Brain microvascular endothelial cell (primary cell): ENCODE measurements around the gene PLA2G6.

ENCODE experiments used
- DNase-seq: peaks from one replicate; pipeline ENCODE4 v3.0.0-alpha.2; 2020
- H3K27ac ChIP-seq: fragments of 250-450 bp; sonication (Bioruptor Pico); 2 replicates; pipeline ENCODE4 v1.5.1; 2020; ENCODE audit warnings: mild to moderate bottlenecking, moderate library complexity
- H3K27me3 ChIP-seq: fragments of 250-450 bp; sonication (Bioruptor Pico); replicated peaks from 2 replicates; pipeline ENCODE4 v1.5.1; 2020; ENCODE audit warnings: mild to moderate bottlenecking
- H3K36me3 ChIP-seq: fragments of 250-450 bp; sonication (Bioruptor Pico); replicated peaks from 2 replicates; pipeline ENCODE4 v1.5.1; 2020; ENCODE audit warnings: mild to moderate bottlenecking
- H3K4me3 ChIP-seq: 2 replicates; pipeline ENCODE4 v1.5.1; 2011; ENCODE audit warnings: low read depth, mild to moderate bottlenecking, control low read depth, low read length, moderate library complexity
- in situ Hi-C: cut with HindIII; loops from 2 replicates; pipeline ENCODE4 v1.10.0; 2017; ENCODE audit warnings: low sequenced_read_pairs, low pct_ligation_motif_present
- TF ChIP-seq, protein P1 (sequence below): IDR thresholded peaks from 2 replicates; pipeline ENCODE4 v1.5.1; 2011; ENCODE audit warnings: low read depth, mild to moderate bottlenecking, moderate library complexity, low read length, control low read depth, inconsistent platforms; ENCODE audit errors: missing control alignments

PLA2G6 gene

DNA sequence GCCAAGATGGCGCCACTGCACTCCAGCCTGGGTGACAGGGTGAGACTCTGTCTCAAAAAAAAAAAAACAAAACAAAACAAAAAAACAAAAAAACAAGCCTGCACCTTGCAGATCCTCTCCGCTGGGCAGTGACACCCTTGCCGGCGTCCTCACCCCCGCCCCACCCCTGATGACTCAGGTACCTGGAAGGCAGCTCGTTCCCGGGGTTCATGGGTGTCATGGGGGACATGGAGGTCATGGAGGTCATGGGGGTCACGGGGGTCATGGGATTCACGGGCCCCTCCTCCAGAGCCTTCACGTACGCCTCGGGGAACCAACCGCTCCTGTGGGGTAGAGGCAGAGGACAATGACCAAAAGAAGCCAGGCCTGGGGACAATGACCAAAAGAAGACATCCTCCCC is 94.7 kb downstream of the PLA2G6 start:
- TF ChIP-seq, protein P1, sequence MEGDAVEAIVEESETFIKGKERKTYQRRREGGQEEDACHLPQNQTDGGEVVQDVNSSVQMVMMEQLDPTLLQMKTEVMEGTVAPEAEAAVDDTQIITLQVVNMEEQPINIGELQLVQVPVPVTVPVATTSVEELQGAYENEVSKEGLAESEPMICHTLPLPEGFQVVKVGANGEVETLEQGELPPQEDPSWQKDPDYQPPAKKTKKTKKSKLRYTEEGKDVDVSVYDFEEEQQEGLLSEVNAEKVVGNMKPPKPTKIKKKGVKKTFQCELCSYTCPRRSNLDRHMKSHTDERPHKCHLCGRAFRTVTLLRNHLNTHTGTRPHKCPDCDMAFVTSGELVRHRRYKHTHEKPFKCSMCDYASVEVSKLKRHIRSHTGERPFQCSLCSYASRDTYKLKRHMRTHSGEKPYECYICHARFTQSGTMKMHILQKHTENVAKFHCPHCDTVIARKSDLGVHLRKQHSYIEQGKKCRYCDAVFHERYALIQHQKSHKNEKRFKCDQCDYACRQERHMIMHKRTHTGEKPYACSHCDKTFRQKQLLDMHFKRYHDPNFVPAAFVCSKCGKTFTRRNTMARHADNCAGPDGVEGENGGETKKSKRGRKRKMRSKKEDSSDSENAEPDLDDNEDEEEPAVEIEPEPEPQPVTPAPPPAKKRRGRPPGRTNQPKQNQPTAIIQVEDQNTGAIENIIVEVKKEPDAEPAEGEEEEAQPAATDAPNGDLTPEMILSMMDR, result no peak
- H3K36me3 ChIP-seq, result no peaks in the 10 kb centered on the region
- in situ Hi-C loops, result loop anchor here (25.0 kb wide), 1 partner anchor 250 kb away; no protein-coding TSS in a partner anchor
- no peak overlapping the region for H3K4me3 ChIP-seq
- no peak for DNase-seq
- peaks cover 5% of the 10 kb centered on the region for H3K27me3 ChIP-seq
- no peak overlapping the region for H3K27ac ChIP-seq

DNA sequence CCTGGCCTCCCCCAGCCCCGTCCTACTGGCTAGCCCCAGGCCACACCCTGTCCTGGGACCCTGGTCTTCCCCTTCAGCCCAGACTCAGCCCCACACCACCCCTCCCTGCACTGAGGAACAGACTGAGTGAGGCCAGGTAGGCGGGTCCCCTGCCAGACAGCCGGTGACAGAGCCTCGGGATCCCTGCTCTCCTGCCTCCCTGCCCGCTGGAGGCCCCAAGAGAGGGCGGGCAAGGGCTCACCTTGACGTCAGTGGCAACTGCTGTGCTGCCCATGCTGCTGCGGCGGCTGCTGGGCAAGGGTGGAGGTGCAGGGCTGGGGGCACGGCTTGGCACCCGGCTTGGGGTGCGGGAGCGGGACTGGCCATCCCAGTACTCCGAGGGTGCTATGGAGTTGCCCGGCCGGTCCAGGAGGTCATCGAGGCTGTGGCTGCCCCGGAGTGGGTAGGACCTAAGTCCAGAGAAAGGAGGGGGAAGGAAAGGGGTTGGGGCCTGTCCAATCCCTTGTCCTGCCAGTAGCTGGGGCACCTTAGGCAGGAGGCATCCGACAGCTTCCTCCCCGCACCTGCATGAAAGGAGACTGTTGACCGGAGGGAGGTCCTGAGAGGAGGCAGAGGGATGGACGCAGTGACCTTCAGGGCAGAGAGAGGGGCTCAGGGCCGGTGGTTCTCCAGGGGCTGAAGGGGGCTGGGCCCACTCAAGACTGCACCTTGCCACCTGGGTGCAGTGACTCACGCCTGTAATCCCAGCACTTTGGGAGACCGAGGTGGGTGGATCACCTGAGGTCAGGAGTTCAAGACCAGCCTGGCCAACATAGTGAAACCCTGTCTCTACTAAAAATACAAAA is 95.4 kb downstream of the PLA2G6 start:
- H3K27ac ChIP-seq, result no peak overlapping the region
- TF ChIP-seq, protein P1, result no peak
- peaks cover 13% of the 10 kb centered on the region for H3K27me3 ChIP-seq
- DNase-seq, result no peak
- H3K36me3 ChIP-seq, result no peaks in the 10 kb centered on the region
- no peak overlapping the region for H3K4me3 ChIP-seq
- in situ Hi-C loops, result loop anchor here (25.0 kb wide), 1 partner anchor 251 kb away; no protein-coding TSS in a partner anchor

DNA sequence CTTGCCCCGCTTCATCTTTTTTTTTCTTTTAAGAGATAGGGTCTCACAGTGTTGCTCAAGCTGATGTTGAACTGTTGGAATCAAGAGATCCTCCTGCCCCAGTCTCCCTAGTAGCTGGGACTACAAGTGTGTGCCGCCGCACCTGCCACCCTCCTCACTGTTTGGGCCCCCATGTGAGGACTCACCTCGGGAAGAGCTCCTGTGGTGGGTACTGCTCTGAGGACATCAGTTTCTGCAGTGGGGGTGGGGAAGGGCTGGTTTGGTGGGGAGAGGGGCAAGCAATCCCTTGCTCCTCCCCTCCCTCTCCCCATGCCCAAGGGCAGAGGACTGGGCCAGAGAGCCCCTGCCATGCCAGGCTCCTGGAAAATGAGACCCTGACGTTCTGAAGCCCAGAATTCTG is 96.1 kb downstream of the PLA2G6 start:
- Histone ChIP-seq H3K36me3 (no peaks in the 10 kb centered on the region), H3K27ac (no peak overlapping the region), H3K4me3 (no peak overlapping the region), H3K27me3 (peaks cover 14% of the 10 kb centered on the region)
- TF ChIP-seq, protein P1, result no peak
- no peak for DNase-seq
- in situ Hi-C loops, result loop anchor here (25.0 kb wide), 1 partner anchor 252 kb away; no protein-coding TSS in a partner anchor

DNA sequence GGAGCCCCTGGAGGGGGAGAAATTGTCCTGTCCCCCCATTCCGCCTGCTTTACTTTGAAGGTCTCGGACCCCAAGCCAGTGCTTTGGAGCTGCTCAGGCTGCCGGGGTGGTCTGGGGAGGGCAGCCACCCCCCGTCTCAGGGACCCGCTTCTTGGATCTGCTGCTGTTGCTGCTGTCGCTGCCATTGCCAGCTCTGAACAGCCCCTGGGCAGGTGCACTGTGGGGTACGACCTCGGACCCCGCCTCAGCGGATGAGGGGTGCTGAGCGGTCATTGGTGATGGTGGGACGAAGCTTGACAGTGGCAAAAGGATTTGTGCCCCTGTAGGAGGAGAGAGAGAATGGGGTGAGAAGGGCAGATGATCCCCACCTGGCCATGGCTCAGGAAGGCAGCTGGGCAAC is 96.6 kb downstream of the PLA2G6 start:
- in situ Hi-C loops, result loop anchor here (25.0 kb wide), 1 partner anchor 252 kb away; no protein-coding TSS in a partner anchor
- Histone ChIP-seq H3K36me3 (no peaks in the 10 kb centered on the region), H3K27me3 (peaks cover 14% of the 10 kb centered on the region), H3K4me3 (no peak overlapping the region), H3K27ac (no peak overlapping the region)
- DNase-seq, result no peak
- TF ChIP-seq, protein P1, result no peak

DNA sequence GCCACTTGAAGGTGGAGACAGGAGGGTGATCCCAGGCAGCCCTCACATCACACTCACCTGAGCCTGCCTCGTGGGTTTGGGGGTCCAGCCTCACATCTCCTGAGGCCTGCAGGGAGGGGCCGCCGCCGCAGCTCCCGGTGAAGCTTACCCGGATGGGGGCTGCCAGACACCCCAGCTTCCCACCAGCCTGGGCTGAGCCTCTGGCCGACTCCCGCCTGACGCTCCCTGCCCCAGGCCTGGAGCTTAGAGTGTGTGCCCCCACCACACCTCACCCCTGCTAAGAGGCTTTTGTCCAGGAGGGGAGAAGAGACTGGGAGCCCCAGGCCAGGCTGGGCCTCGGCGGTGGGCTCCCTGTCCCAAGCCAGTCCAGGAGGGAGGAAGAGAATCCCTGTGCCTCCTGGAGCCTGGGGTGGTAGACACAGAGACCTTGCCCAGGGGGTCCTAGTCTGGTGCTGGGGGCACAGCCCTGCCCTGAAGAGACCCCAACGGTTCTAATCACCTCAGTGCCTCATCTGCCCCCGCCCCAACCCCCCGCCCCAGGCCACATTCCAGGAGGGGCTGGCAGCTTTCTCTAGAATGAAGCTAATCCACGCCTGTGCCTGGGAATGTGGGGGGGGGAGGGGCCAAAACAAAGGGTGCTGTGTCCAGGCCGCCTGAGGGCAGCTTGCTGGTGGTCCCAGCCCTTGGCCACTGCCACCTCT is 97.5 kb downstream of the PLA2G6 start, which contains the start of gene SLC16A8:
TSS of gene SLC16A8 (minus strand) at position 254 of the 701 bp plus-strand sequence. CDS start 1,311 bp downstream, outside the sequence.
- H3K27ac ChIP-seq, result no peak within 1 kb of the TSS
- TF ChIP-seq, protein P1, result no peak
- no peaks in the 10 kb centered on the region for H3K36me3 ChIP-seq
- no peak for DNase-seq
- no peak within 1 kb of the TSS for H3K4me3 ChIP-seq
- in situ Hi-C loops, result loop anchor here (25.0 kb wide), 1 partner anchor 253 kb away; no protein-coding TSS in a partner anchor
- peaks cover 14% of the 10 kb centered on the region for H3K27me3 ChIP-seq
